ENCODE results near the gene MGMT. TPM values are rescaled to one million over a fixed set of nuclear protein-coding genes. Genes with fewer than 3 reads are reported as not detected.

The MGMT gene
- total RNA-seq, 1 donor from 2014 or later, result 17.9 TPM

DNA sequence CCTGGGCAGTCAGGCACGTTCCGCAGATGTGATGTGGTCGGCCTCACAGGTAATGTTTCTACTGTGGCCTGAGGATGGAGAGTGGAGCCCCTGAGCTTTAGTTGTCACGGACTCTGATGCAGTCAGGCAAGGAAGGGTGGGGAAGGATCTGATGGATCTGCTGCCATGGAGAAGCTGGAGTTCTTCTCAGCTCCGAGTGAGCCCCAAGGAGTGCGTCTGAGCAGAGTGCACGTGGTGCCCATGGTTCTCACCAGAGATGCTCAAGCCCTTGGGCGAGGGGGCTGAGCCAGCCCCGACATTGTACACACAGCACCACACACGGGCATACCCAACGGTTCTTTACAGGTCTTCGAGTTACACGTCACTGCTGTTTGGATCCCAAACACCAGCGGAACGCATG, 304.5 kb downstream of the MGMT start:
- intact Hi-C loops (cut with micrococcal nuclease), result no loop called here

DNA sequence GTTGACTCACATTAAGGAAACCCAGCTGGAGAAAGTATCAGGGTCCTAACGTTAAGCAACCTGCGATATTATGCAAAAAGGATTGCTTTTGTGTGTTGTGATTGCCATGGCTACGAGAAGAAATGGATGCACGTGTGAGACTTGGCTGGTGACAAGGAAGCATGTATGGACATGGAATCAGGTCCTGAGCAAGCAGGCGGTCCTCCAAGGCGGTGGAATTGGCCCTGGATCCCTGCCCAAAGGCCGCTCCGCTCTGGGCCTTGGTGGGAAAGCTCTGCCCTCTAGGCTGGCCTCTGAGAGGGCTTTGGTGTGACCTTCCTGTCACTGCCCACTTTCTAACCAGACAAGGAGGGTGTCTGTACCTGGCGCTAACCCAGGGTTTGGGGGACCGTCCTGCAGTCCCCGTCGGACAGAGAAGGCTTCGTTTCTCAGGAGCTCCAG, 305.0 kb downstream of the MGMT start:
- intact Hi-C loops (cut with micrococcal nuclease), result no loop called here

DNA sequence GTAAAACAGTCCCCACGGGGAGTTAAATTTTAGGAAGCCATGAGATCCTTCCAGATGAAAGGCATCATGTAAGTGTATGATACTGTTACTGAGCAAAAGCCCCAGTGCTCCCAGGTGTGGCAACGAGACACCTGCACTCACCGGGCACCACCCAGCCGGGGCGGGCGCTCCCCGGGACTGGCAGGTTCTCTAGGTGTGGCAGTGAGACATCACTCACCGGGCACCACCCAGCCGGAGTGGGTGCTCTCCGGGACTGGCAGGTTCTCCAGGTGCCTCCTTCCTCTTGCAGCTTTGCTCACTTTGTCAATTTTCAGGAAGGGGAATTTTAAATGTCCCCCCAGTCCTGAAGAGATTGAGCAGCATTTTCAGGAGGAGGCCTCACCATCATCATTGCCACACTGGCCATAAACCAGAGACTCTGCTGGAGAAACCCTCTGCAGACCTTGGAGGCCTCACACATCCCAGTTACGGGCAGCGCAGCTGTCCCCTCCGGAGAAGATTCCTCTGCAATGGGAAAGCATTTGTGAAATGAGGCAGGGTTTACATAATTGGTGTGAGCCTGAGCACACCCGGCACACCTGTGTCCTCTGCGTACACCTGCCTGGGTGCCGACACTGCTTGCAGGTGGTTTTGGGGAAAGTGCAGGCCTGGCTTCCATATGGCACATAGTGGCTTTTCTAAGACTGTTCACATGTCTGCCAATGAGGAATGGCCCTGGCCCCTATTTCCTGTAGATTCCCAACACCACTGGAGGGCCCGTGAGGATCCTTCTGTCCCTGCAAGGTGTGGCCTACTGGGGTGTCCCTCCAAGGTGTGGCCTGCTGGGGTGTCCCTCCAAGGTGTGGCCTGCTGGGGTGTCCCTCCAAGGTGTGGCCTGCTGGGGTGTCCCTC, 305.7 kb downstream of the MGMT start:
- intact Hi-C loops (cut with micrococcal nuclease), result no loop called here

DNA sequence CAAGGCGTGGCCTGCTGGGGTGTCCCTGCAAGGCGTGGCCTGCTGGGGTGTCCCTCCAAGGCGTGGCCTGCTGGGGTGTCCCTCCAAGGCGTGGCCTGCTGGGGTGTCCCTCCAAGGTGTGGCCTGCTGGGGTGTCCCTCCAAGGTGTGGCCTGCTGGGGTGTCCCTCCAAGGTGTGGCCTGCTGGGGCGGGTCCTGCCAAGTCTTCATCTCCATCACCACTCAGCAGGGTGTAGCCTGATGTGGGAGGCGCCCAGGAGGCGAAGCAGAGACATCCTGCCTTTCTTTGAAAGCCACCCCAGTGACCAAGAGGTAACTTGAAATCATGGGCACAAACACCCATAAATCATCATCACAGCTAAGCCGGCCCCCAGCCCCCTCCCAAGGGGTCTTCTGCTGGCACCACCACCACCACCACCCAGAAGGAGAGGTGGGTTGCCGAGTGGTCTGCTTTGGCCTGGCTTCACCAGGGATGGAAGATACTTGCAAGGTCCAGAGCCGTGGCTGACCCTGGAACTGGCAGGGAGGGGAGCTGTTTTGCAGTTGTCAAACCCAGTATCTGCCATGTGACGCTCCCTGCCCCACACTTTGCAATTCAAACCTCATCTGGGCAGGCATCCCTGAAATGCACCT, 306.4 kb downstream of the MGMT start:
- intact Hi-C loops (cut with micrococcal nuclease), result no loop called here

DNA sequence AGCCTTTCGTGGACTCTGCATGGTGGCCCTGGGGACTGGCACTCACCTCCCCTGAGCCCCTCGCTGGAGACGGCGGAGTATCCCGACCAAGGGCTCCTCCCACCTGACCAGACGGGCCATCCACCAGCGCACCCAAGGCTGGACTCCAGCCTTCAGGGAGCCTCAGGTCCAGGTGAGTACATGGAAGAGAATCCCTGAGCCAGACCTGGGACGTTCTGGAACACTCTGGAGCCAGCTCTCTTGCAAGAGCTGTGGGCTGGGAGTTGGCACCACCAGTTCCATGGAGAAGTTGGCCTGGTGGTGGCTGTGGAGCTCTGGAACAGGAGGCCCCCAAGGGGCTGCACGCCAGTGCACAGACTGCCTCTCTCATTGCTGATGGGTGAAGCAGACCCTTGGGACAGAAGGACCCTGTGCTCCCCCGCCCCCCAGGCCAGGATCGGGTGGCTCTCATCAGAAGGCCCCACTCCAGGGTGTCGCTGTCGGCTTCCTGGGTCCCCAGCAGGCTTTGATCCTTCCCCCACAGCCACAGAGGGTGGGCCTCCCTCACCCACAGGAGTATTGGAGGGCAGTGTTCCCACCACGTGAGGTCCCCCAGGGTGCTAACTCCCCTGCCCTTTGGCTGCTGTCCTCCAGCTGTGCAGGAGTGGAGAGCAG, 307.2 kb downstream of the MGMT start:
- intact Hi-C loops (cut with micrococcal nuclease), result no loop called here

DNA sequence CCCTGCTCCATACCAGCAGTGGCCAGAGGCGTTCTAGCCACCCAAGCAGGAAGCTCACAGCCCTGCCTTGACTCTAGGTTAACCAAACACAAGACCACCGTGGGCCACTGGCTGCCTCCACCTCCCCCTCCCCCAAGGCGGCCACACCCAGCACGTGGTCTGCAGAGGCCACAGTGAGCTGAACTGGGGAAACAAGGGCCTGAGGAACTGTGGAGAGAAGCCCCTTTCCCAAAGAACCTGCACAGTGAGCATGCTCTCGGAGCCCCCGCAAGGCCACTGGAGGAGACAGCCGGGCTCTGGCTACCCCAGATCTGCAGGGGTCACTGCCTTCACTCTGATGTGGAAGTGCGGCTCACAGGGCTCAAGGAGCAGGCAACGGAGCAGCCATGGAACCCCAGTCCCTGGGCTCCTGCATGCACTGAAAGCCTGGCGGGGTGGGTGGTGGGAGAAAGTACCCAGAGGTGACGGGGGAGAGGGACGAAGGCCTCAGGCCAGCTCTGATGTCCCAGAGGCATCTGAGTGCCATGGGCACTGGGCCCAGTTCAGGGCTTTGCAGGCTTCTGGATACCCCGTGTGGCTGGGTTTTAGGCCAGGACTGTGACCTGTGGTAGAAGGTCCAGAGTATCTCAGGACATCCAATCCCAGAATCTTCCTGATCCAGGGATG, 307.8 kb downstream of the MGMT start:
- intact Hi-C loops (cut with micrococcal nuclease), result no loop called here

DNA sequence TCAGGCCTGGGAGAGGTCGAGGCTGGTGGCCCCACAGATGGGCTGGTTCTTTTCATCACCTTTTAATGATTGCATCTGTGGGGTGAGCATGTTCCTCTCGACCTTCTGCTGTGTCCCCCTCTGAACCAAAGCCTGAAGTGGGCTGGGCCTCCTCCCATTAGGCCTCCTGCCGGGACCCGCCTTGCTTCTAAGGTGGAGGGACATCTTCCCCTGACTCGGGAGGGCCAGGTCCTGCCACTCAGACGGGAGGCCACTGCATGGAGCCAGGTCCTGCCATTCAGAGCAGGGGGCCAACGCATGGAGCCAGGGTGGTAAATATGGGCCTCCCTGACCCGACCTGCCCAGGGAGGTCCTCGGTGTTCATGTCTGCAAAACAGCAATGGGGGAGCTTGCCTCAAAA, 308.6 kb downstream of the MGMT start:
- intact Hi-C loops (cut with micrococcal nuclease), result no loop called here

DNA sequence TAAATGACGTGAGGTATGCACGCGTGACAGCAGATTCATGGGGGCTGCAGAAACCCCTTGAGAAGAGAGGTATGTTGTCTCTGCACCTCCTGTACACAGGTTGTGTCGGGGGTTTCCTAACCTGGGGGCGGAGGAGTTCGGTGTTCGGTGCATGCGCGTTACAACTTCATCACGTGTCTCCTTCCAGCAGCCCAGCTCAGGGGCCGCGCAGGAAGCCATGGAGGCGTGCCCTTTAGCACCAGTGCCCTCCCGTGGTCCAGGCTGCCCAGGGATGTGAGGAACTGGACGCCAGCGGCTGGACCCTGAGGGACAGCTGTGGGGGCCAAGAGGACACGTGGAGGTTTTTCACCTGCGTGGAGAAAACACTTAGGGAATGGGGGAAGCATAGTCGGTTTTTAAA, 310.6 kb downstream of the MGMT start:
- intact Hi-C loops (cut with micrococcal nuclease), result no loop called here

DNA sequence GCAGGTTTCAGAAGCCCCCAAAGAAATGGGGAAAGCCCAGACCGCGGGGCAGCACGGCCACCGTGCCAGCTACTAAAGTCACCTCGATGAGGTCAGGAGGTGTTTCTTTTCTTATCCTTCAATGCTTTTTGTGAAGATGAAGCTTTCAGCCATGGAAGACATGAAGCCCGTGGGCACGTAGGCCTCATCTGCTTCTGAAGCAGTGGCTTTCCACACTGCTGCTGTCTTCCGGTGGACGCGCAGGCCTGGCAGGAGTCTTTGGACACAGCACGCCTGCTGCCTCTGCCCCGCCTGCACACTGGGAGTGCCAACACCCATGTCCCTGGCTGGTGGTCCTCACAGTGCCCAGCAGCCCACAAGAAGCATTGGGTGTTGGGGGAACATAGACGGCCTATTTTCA, 311.5 kb downstream of the MGMT start:
- intact Hi-C loops (cut with micrococcal nuclease), result no loop called here

DNA sequence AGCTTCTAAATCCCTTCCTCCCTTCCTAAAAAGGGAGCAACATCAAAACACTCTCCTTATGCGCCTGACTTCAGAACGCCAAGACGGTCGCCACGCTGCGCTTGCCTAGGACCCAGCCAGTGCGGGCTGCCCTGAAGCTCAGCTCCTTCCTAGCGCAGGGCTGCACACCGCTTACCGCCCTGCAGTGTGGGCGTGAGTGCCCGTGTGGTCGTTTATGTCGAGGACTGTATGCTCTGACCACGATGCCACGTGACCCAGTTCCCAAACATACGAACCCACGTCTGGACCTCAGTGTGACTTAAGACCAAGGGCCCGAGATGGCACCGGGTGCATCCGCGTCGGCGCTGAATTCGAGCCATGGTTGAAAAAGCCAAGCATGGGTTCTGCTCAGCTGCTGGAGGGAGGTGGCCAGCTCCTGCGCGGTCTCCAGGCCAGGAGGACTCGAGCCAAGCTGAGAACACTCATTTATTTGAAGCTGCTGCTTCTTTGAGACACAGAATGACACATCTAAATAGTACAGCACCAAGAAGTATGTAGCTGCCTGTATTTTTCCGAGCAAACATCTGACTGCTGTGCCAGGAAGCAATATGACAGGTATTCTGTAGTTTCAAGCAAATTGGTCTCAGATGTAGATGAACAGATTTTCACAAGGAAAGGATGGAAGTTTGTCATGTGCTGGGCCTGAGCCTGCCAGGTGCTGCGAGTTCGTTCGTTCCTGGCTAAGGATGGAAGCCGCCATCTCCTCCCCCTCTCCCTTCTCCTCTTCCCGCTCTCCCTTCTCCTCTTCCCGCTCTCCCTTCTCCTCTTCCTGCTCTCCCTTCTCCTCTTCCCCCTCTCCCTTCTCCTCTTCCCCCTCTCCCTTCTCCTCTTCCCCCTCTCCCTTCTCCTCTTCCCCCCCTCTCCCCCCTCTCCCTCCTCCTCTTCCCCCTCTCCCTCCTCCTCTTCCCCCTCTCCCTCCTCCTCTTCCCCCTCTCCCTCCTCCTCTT, 312.4 kb downstream of the MGMT start:
- intact Hi-C loops (cut with micrococcal nuclease), result no loop called here

DNA sequence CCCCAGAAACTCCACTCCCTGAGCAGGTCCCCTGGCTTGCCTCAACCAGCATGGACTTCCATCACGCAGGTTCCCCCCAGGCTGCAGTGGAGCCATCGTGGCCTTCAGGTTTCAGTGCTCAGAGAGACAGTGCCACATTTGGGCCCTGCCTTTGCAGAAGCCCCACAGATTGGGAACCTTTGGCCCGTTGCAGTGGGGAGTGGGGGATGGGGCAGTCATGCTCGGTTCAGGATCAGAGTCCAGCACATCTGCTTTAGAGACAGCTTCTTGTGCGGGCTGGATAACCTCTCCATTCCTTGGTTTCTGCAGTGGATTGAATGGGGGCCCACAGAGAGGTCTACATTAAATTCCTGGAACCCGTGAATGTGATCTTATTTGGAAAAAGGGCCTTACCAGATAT, 313.2 kb downstream of the MGMT start:
- intact Hi-C loops (cut with micrococcal nuclease), result no loop called here

DNA sequence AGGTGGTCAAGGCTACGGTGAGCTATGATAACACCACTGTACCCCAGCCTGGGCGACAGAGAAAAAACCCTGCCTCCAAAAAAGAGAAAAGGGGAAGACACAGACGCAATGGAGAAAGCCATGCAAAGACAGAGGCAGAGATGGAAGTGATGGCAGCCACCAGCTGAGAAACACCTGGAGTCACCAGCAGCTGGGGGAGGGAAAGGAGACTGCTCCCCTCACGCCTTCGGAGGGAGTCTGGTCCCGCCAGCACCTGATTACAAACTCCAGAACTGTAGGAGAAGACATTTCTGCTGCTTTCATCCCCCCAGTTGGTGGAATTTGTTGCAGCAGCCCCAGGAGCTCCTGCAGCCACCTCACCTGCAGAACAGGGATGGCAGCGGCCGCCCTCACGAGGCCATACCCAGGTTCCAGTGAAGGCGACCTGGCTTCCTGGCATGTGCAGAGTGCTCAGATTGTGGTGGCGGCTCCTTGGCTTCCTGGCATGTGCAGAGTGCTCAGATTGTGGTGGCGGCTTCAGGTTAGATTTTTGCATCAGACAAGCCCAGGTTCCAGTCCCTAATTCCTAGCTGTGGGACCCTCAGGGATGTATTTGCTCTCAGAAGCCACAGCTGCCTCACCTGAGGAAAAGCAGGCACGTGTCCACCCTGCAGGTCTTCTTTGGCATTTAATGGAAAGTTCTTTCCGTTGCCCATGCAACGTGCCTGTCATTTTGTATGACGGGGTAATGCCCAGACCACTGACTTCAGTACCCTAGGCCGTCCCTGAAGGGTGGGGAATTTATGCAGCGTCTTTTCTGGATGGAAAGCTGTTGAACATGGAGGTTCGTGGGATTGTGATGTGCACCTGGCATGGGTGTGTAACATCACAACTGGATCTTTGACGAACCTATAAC, 314.1 kb downstream of the MGMT start:
- intact Hi-C loops (cut with micrococcal nuclease), result no loop called here

DNA sequence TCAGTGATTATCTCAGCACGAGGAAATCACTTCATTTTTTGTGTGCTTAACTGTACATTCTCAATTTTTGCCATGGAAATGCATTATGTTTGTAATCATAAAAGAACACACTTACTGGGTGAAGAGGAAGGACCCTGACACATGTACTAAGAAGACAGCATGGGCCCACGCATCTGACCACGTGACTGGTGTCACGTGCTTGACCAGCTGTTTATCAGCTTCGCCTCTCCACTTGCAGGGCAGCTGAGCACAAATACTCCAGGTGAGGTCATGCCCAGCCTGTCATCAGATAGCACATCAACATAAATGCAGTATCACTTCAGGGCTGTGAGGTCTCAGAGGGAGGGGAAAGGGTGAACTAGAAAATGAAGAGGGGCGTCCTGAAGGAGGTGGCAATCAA, 317.2 kb downstream of the MGMT start:
- intact Hi-C loops (cut with micrococcal nuclease), result no loop called here

DNA sequence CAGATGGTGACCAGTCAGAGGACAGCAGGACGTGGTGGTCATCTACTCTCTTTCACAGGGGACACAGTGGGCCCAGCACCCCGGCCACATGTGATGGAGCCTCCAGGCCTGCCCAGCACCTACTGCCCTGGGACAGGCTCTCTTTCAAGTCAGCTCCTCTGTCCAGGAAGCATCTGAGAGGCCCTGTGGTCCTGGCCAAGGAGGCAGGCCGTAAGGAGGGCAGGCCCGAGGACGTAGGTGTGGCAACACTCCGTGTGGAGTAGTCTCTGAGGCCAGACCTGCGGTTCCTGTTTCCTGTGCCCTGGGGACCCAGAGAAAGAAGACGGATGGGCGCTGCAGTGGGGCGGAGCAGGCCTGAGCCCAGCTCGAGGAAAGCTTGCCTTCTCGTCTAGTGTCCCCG, 317.9 kb downstream of the MGMT start:
- intact Hi-C loops (cut with micrococcal nuclease), result no loop called here

DNA sequence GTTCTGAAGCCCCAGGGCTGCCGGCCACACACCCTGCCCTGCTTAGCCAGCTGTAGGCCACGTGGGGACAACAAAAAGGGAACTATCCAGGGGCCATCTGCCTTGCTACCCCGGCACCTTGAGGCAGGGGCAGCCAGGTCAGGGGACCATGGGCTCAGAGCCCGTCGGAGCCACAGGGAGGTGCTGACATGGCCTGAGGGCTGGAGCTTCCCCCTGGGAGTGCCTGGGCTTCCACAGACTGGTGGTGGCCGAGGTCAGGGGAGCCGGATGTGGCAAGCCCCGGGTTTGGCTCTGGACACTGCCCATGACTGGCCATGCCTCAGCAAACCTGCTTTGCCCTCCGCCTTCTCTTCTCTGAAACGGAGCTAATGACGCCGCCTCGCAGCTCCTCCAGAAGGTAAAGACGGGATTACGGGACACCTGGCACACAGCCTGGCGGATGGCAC, 318.5 kb downstream of the MGMT start:
- intact Hi-C loops (cut with micrococcal nuclease), result no loop called here

DNA sequence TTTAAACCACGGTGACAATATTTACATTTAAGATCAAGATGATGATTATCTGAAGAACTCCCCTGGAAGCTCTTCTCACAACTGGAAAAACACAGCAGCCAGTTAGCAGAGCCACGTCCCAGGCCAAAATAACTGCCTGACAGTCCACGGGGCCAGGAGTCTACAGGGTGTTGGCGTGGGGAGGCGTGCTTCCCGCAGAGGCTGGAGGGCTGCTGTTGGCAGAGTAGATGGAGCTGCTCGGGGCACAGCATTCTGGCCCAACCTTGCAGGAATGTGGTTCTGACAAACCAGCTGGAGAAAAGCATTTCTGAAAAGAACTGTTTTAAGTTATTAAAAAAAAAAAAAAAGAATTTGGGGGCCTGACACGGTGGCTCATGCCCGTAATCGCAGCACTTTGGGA, 319.2 kb downstream of the MGMT start:
- intact Hi-C loops (cut with micrococcal nuclease), result no loop called here

DNA sequence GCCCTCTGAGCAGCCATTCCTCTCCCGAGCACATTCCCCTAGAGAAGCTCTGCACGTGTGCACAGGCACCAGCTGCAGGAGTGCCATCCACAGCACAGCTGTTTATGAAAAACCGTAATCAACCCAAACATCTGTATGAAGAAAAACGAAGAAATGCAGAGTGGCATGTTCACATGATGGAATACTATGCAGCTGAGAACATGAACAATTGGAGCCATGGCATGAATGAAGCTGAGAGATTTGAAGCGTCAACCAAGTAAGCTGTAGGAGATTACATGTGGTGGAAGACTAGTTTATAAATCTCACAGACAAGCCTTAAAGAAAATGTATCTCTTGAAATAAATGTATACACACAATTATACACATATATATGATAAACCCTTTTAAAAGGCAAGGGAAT, 320.5 kb downstream of the MGMT start:
- intact Hi-C loops (cut with micrococcal nuclease), result no loop called here

DNA sequence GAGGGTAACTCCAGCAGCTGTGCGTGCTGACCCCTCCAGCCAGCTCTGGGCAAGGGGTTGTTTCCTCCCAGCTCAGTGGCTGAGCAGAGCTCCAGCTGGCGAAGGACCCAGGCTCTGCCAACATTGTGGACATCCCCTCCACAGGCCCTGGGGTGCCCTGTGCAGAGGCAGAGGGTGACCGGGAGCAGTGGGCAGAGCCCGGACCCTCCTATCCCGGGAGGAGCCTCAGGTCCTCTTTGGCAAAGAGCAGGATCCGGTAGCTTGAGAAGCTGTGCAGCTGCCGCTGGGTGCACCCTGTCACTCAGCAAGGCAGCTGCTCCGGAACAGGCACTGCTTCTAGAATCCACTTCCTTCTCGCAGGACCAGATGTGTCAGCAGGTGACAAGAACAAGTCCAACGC, 321.2 kb downstream of the MGMT start:
- intact Hi-C loops (cut with micrococcal nuclease), result no loop called here

DNA sequence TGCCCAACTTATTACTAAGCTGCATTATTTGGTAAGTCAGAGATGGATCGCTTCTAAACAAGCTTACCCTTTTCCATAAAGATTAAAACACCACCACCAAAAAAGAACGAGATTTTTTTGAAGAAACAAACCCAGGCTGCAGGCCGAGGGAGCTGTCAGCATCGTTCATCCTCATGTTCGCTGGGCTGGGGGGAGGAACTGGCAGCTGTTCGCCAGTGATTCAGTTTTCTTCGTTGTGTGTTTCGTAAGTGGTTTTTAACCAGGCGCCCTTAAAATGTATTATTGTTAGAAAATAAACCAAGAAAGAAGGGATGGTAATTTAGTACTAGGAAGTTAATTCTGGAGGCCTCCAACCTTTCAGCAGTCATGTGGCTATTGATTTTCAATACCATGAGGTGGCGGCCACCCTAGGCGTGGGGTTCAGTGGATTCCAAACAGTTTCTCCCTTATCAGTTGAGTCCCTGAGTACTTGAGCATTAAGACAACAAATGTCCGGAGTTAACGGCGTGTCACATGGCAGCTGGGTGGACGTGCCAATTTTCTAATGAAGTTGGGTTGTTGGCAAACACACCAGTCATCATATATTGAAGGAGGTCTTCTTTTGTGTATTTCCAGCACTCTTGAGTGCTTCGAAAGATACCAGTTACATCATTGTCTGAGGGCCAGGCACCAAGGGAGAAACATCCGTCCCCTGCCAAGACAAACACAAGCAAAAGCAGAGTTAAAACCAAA, 323.8 kb downstream of the MGMT start:
- intact Hi-C loops (cut with micrococcal nuclease), result no loop called here

Measured in T-helper 2 cell treated with Interferon-gamma antibody and Interleukin-4, amounts not matched to agents 100 ng/mL and 5 ng/mL, for 36 hours (primary cell).